ENCODE results near the gene CACNA2D3.
A peak's percentile ranks its signal among the peaks of the same experiment; 100 is the strongest.
"Not testable (repeated sequence)": the region's sequence is repeated elsewhere in the genome, so short reads cannot be mapped to it uniquely, and the experiment has no call there.

CACNA2D3 gene

DNA sequence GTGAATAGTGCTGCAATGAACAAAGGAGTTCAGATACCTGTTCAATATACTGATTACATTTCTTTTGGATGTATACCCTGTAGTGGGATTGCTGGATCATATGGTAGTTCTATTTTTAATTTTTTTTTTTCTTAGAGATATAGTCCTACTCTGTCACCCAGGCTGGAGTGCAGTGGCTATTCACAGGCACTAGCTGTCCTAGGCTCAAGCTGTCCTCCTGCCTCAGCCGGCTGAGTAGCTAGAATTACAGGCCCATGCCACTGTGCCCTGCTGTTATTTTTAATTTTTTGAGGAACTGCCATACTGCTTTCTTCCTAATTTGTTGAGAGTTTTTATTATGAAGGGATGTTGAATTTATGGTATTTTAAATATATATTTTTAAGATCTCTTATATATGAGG is 23.0 kb upstream of the CACNA2D3 start:
- no peaks in the 10 kb centered on the region for H3K79me2 ChIP-seq (ENCODE audit: low read length)

DNA sequence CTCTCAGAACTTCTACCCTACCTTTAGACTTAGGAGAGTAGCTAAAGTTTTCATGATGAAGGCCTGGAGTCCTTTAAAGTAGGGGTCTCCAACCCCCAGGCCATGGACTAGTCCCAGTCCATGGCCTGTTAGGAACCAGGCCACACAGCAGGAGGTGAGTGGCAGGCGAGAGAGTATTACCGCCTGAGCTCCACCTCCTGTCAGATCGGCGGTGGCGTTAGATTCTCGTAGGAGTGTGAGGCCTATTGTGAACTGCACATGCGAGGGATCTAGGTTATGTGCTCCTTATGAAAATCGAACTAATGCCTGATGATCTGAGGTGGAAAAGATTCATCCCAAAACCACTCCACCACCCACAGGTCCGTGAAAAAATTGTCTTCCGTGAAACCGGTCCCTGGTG is 18.3 kb upstream of the CACNA2D3 start:
- H3K27me3 ChIP-seq (replicated peaks; ENCODE audit: insufficient read depth, low read length): no peaks in the 10 kb centered on the region
- no peak overlapping the region for H3K4me2 ChIP-seq (ENCODE audit: low read depth, low read length)
- no peaks in the 10 kb centered on the region for H3K79me2 ChIP-seq (ENCODE audit: low read length)
- no peak overlapping the region for H3K9ac ChIP-seq (ENCODE audit: low read length)
- H3K36me3 ChIP-seq (replicated peaks; ENCODE audit: insufficient read depth, low read length): no peaks in the 10 kb centered on the region
- no peak overlapping the region for H3K27ac ChIP-seq (ENCODE audit: low read length)
- DNase-seq: no peak
- H3K9me2 ChIP-seq (replicated peaks; ENCODE audit: insufficient read depth, low read length): no peaks in the 10 kb centered on the region
- H4K20me1 ChIP-seq (ENCODE audit: insufficient read depth, low read length): no peaks in the 10 kb centered on the region
- H3K4me1 ChIP-seq (ENCODE audit: low read length): no peaks in the 10 kb centered on the region
- no peak overlapping the region for H3K4me3 ChIP-seq (ENCODE audit: low read length)
- TF ChIP-seq EZH2phosphoT487 (IDR thresholded peaks at IDR 0.05; ENCODE audit: low read length): no peak
- TF ChIP-seq EZH2 (optimal IDR thresholded peaks at IDR 0.05; ENCODE audit: low read depth, low read length): no peak
- H2AFZ ChIP-seq (ENCODE audit: low read length): no peak overlapping the region
- no peaks in the 10 kb centered on the region for H3K9me3 ChIP-seq (replicated peaks; ENCODE audit: insufficient read depth, low read length)
- H3F3A ChIP-seq (ENCODE audit: insufficient read depth, low read length): no peaks in the 10 kb centered on the region

More for the DNA sequence above, 23.0 kb upstream of the CACNA2D3 start:
- no peak overlapping the region for H2AFZ ChIP-seq (ENCODE audit: low read length)
- no peaks in the 10 kb centered on the region for H3K4me1 ChIP-seq (ENCODE audit: low read length)
- DNase-seq: no peak
- H3K9me3 ChIP-seq (replicated peaks; ENCODE audit: insufficient read depth, low read length): no peaks in the 10 kb centered on the region
- no peaks in the 10 kb centered on the region for H3F3A ChIP-seq (ENCODE audit: insufficient read depth, low read length)
- no peak for TF ChIP-seq EZH2phosphoT487 (IDR thresholded peaks at IDR 0.05; ENCODE audit: low read length)
- no peak for TF ChIP-seq EZH2 (optimal IDR thresholded peaks at IDR 0.05; ENCODE audit: low read depth, low read length)
- TF ChIP-seq, protein P1, sequence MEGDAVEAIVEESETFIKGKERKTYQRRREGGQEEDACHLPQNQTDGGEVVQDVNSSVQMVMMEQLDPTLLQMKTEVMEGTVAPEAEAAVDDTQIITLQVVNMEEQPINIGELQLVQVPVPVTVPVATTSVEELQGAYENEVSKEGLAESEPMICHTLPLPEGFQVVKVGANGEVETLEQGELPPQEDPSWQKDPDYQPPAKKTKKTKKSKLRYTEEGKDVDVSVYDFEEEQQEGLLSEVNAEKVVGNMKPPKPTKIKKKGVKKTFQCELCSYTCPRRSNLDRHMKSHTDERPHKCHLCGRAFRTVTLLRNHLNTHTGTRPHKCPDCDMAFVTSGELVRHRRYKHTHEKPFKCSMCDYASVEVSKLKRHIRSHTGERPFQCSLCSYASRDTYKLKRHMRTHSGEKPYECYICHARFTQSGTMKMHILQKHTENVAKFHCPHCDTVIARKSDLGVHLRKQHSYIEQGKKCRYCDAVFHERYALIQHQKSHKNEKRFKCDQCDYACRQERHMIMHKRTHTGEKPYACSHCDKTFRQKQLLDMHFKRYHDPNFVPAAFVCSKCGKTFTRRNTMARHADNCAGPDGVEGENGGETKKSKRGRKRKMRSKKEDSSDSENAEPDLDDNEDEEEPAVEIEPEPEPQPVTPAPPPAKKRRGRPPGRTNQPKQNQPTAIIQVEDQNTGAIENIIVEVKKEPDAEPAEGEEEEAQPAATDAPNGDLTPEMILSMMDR (IDR thresholded peaks at IDR 0.05; ENCODE audit: low read length): no peak
- no peak overlapping the region for H3K9ac ChIP-seq (ENCODE audit: low read length)
- no peak overlapping the region for H3K27ac ChIP-seq (ENCODE audit: low read length)
- H3K4me2 ChIP-seq (ENCODE audit: low read depth, low read length): no peak overlapping the region
- H3K9me2 ChIP-seq (replicated peaks; ENCODE audit: insufficient read depth, low read length): no peaks in the 10 kb centered on the region
- H3K4me3 ChIP-seq (ENCODE audit: low read length): no peak overlapping the region
- no peaks in the 10 kb centered on the region for H4K20me1 ChIP-seq (ENCODE audit: insufficient read depth, low read length)
- no peaks in the 10 kb centered on the region for H3K36me3 ChIP-seq (replicated peaks; ENCODE audit: insufficient read depth, low read length)
- no peaks in the 10 kb centered on the region for H3K27me3 ChIP-seq (replicated peaks; ENCODE audit: insufficient read depth, low read length)

DNA sequence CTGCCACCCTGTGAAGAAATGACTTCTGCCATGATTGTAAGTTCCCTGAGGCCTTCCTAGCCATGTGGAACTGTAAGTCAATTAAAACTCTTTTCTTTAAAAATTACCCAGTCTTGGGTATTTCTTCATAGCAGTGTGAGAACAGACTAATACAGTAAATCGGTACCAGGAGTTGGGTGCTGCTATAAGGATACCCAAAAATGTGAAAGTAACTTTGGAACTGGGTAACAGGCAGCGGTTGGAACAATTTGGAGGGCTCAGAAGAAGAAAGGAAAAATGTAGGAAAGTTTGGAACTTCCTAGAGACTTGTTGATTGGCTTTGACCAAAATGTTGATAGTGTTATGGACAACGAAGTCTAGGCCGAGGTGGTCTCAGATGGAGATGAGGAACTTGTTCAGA is 6.2 kb upstream of the CACNA2D3 start:
- H3K79me2 ChIP-seq (ENCODE audit: low read length); H3K9me2 ChIP-seq (replicated peaks; ENCODE audit: insufficient read depth, low read length); H3K36me3 ChIP-seq (replicated peaks; ENCODE audit: insufficient read depth, low read length); H3K9ac ChIP-seq (ENCODE audit: low read length); H3K9me3 ChIP-seq (replicated peaks; ENCODE audit: insufficient read depth, low read length); H3K4me1 ChIP-seq (ENCODE audit: low read length); H3K27me3 ChIP-seq (replicated peaks; ENCODE audit: insufficient read depth, low read length); H2AFZ ChIP-seq (ENCODE audit: low read length); H3K4me2 ChIP-seq (ENCODE audit: low read depth, low read length); H3K4me3 ChIP-seq (ENCODE audit: low read length); H3F3A ChIP-seq (ENCODE audit: insufficient read depth, low read length); DNase-seq; H4K20me1 ChIP-seq (ENCODE audit: insufficient read depth, low read length); H3K27ac ChIP-seq (ENCODE audit: low read length): not testable (repeated sequence)

DNA sequence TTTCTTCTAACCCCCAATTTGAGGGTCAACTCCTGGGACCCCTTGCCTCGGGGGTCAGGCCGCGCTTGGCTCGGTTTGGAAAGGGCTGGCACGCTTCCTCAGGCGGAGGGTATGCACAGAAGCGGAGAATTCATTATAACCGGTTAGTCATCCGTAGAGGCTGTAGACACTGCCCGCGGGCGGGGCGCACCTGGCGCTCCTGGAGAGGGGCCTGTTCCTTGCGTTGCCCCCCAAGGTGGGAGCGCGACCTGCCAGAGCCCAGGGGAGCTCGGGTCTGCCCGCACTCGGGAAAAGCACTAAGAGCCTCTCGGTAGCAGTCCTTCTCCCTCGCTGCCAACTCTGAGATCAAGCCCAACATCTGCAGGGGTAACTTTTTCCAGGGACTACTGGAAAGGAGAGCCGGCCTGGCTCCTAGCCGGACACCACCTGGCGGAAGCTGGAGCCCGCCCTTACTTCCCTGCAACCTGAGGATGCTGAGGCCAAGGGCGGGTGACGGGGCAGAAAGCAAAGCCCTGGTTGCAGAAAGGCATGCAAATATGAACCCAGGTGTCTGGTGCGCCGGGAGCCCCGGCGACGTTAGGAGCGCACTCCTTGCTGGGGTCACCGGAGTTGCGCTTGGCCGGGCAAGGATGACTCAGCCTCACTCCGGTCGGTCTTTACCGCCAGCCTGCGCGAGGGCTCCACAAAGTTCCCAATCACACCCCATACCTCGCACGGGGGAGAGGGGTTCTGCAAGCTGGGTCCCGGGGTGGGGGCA is 1.5 kb upstream of the CACNA2D3 start:
- Histone ChIP-seq H3K36me3 (replicated peaks; ENCODE audit: insufficient read depth, low read length) (no peaks in the 10 kb centered on the region), H3K4me3 (ENCODE audit: low read length) (peak overlapping the region; percentile 47; the same call in 1 of the 2 replicates), H3K4me2 (ENCODE audit: low read depth, low read length) (peak overlapping the region; percentile 68), H3K9me2 (replicated peaks; ENCODE audit: insufficient read depth, low read length) (no peaks in the 10 kb centered on the region), H3K9ac (ENCODE audit: low read length) (no peak overlapping the region), H3K9me3 (replicated peaks; ENCODE audit: insufficient read depth, low read length) (no peaks in the 10 kb centered on the region), H3K27ac (ENCODE audit: low read length) (no peak overlapping the region), H3F3A (ENCODE audit: insufficient read depth, low read length) (no peaks in the 10 kb centered on the region), H2AFZ (ENCODE audit: low read length) (0 out of 2 replicates have a peak overlapping the region, but pooled peaks have one; percentile 16), H3K4me1 (ENCODE audit: low read length) (no peaks in the 10 kb centered on the region), H3K27me3 (replicated peaks; ENCODE audit: insufficient read depth, low read length) (no peaks in the 10 kb centered on the region), H4K20me1 (ENCODE audit: insufficient read depth, low read length) (no peaks in the 10 kb centered on the region), H3K79me2 (ENCODE audit: low read length) (no peaks in the 10 kb centered on the region)
- TF ChIP-seq EZH2 (optimal IDR thresholded peaks at IDR 0.05; ENCODE audit: low read depth, low read length) (no peak), EZH2phosphoT487 (IDR thresholded peaks at IDR 0.05; ENCODE audit: low read length) (no peak)
- TF ChIP-seq, protein P1 (IDR thresholded peaks at IDR 0.05; ENCODE audit: low read length): no peak
- DNase-seq: peak; percentile 39
